Measurements from ENCODE around the gene EEFSEC.

DNA sequence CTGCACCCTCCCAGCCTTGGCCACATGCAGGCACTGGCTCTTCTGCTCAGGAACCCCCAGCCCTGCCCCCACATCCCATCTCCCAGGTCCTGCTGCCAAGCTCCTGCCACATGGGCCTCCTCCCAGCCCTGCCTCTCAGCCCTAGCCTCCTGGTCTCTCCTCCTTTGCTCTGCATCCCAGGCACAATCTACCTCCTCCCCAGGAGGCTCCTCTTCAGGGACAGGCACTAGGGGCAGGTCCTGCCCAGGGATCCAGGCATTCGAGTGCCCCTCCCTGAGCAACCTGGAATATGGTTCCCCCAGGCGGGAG lies 301.0 kb downstream of the EEFSEC start:
- TF ChIP-seq EZH2 (optimal IDR thresholded peaks at IDR 0.05; ENCODE audit: low read depth, low read length) = no peak
- TF ChIP-seq, protein P1, sequence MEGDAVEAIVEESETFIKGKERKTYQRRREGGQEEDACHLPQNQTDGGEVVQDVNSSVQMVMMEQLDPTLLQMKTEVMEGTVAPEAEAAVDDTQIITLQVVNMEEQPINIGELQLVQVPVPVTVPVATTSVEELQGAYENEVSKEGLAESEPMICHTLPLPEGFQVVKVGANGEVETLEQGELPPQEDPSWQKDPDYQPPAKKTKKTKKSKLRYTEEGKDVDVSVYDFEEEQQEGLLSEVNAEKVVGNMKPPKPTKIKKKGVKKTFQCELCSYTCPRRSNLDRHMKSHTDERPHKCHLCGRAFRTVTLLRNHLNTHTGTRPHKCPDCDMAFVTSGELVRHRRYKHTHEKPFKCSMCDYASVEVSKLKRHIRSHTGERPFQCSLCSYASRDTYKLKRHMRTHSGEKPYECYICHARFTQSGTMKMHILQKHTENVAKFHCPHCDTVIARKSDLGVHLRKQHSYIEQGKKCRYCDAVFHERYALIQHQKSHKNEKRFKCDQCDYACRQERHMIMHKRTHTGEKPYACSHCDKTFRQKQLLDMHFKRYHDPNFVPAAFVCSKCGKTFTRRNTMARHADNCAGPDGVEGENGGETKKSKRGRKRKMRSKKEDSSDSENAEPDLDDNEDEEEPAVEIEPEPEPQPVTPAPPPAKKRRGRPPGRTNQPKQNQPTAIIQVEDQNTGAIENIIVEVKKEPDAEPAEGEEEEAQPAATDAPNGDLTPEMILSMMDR (IDR thresholded peaks at IDR 0.05; ENCODE audit: low read length) = no peak

Measured in MM.1S (cell line).